ENCODE measurements around the gene TMEM204. TPM values are rescaled to one million over a fixed set of nuclear protein-coding genes. Genes with fewer than 3 reads are reported as not detected.

The TMEM204 gene
- total RNA-seq, 1 experiment from 2014 or later: not detected

DNA sequence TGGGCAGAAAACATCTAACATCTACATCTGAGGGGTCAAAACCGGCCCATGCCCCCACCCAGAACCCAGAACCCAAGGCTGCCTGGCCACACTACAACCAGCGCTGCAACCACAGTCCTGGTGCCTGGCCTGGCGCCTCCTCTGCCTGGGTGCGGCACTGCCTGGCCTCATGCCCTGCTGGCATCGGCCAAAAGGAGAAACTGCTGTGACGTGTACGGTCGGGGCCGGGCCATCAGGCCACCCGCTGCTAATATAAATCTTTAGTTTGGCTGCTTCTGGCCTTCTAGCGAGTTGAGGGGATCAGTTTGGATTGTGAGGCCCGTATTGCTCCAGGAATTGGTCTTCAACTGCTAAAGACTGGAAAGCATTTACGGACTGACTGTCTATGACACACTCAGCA is 22.8 kb downstream of the TMEM204 start:
- no peak for DNase-seq (ENCODE audit: low read depth)

DNA sequence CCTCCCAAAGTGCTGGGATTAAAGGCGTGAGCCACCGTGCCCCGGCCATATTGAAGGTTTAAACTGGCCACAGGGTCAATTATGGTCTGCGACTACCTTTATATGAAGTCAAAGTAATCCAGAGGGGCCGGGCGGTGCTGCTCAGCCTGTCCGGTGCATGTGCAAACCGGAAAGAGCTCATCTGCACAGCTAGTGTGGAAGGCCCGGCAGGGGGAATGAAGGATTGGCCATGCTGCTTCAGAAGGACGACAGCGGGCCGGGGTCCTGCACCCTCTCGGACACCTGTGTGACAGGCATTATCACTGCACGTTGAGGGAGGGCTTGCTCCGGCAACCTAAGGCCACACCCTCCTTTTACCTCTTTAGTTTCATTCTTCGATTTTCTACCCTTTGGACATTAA is 23.6 kb downstream of the TMEM204 start:
- no peak for DNase-seq (ENCODE audit: low read depth)

DNA sequence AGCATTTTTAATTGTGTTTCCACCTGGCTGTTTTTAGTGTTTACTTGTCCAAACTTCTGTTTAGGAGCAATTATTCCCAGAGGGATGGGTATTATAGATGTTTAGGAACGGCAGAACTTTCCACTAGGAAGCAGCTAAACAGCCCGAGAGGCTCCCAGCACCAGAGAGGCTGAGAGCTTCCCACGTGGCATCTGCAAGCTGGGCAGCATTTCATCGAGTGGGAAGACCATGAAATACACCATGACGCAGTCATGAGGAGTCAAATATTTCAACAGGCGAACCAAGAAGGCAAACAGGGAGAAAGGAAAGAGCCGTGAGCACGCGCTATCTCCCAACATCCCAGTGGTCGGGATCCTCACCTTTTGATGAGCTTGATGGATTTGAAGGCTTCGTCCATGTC is 24.1 kb downstream of the TMEM204 start:
- DNase-seq (ENCODE audit: low read depth): no peak

DNA sequence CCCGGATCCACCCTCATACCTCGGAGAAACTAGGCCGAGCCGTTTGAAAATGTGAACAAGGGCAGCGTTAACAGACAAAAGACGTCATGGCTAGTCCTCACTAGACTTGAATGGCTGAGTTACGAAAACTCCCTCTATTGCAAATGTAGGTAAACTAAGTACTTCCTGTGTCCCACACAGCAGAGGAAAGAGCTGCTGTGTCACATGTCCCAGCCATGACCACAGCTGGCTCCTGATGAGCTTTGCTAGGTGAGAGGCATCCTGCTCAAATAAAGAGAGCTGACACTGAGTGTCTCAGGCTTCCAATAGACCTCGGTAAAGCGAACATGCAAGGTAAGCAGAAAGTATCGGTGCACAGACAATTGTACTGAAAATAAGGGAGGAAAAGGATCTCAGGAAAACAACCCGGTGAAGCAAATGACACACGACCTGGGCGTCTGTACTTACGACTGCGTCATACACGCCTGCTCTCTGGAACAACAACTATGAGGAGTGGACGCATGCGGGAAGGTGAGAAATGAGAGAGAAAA is 26.0 kb downstream of the TMEM204 start:
- DNase-seq (ENCODE audit: low read depth): no peak

DNA sequence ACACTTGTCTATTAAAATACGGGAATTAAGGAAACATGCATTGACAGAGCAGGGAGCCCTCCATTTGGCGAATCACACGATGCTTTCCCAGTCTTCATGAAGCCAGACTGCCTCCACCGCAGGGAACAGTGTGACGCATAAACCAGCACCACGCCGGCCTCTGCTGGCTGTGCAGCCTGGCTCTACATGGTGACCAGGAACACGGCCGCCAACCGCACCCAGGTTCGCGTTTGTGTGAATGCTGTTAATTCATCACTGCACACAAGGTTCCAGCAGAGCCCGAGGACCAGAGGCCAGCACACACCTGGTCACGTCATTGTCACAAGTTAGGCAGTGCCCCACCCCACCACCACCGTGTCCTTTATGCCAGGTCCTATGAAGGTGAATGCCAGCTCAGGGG is 26.7 kb downstream of the TMEM204 start:
- DNase-seq (ENCODE audit: low read depth): no peak

DNA sequence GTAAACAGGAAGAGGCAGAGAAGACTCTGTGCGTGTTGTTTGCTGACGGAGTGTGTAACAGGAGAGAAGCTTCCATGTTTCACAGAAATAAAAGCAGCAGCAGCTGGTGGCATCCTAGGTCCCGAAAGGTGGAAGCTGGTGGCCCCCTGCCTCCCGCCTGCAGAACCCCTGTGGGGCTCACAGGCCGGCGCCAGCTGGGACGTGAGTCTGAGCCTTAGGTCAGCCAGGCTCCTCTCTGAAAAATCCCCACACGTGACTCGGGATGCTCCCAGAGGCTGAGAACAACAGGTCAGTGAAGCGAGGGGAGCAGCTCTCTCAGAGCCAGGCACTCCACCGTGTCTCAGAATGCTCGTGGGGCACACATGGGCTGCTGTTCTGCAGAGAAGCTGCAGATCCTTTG is 27.4 kb downstream of the TMEM204 start:
- no peak for DNase-seq (ENCODE audit: low read depth)

DNA sequence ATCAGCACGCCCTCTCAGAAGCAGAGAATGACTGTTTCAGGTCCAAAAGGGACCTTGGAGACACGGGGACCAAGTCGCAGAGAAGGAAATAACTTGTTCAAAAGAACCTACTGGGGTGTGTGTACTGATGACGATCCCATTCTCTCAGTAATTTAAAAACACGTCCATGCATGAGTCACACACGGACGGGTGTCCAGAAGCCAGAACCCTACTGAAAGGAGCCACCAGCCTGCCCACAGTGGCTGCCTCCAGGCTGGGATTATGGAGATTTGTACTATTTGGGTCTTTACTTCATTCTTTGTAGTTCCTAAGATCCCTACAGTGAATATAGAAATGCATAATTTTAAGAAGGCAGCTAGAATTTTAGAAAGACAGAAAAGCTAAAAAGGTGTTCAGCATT is 27.8 kb downstream of the TMEM204 start:
- DNase-seq (ENCODE audit: low read depth): no peak

DNA sequence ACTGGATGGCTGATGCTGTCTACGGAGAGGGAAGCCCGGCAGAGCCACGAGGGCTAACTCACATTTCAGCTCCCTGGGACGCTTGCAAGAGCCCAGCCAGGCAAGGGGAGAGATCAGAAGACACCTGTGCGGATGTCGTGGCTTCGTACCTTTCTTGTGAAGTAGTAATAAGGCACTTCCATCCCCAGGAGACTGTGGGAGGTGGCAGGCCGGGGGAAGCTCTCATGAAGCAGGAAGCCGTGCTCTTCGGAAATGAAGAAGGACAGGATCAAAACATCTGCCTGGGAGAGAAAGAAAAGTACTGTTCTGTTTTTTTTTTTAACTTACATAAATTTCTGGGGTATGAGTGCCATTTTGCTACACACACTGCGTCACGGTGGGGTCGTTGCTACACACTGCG is 28.4 kb downstream of the TMEM204 start:
- DNase-seq (ENCODE audit: low read depth): no peak

DNA sequence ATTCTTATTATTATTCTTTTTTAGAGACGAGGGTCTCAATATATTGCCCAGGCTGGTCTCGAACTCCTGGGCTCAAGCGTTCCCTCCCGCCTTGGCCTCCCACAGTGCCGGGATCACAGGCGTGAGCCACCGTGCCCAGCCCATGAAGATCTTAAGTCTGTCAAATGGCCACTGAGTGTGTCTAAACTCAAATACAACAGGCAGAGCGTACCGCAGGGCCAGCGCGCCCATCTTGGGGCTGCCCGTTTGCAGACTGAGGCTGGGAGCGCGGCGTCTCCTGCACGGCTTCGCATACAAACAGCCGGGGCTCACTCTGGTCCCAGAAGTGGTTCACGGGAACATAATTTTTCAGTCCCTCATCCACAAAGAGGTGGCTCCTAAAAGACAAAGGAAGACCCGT is 30.3 kb downstream of the TMEM204 start:
- no peak for DNase-seq (ENCODE audit: low read depth)

DNA sequence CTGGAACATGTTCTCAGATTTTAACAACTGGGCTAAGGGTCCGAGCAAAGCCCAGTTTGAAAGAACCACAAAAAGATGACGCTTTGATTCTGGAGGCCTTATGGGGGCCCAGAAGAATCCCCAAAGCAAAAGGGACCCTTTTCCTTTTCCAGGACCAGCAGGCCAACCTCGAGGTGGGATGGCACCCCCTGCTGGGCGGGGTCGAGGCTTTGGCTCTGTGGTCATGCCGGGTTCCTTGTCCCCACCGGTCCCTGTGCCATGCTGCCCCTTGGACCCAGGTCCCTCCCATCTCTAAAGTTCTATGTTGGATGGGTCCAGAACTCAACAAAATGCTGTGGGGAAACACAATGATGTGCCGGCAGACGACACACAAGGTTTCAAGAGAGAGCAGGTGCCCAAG is 30.9 kb downstream of the TMEM204 start:
- DNase-seq (ENCODE audit: low read depth): no peak

DNA sequence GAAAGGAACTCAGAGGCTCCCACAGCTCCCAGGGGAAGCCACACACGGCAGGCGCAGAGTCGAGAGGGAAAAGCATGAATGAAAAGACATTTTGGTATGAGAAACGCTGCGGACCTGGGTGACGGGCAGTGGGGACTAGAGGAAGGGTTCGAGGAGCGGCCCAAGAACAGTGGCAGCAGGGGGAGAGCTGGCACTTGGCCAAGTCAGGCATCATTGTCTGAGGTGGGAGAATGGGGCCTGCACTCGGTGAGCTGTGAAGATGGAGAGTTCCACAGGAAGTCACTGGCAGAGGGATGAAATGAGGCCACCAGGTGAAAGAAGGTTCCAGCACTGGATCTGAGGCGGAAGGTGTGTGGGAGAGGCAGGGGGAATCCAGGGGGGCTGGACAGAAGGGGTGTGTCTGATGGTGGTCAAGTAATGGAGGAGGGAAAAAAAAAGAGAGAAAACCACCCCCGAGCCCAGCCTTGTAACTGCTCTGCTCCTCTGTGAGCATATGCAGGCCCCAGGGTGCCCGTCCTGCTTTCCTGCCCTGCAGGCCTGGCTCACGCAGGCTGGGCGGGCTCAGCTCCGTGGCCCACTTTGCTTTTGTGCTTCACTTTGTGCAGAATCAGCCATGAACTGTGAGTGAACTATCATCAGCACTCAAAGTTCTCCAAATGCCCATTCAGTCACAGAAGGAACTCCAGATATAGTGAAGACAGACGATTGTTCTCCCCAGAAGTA is 31.8 kb downstream of the TMEM204 start:
- no peak for DNase-seq (ENCODE audit: low read depth)

DNA sequence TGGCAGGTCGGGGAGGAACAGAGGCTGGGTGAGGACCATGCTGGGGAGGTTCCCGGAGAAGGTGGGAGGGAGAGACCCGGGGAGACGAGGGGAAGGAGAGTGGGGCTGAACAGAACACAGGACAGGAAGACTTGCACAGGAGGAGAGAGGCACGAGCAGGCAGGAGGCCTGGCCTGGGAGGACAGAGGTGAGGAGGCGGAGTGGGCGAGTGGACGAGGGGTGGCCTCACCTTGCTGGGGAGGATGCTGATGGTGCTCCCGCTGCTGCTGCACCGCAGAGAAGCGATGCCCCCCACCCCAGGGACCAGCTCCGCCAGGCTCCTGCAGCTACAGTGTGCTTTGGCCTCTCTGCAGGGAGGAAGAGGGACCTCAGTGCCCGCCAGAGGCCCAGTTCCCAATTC is 34.5 kb downstream of the TMEM204 start:
- no peak for DNase-seq (ENCODE audit: low read depth)

DNA sequence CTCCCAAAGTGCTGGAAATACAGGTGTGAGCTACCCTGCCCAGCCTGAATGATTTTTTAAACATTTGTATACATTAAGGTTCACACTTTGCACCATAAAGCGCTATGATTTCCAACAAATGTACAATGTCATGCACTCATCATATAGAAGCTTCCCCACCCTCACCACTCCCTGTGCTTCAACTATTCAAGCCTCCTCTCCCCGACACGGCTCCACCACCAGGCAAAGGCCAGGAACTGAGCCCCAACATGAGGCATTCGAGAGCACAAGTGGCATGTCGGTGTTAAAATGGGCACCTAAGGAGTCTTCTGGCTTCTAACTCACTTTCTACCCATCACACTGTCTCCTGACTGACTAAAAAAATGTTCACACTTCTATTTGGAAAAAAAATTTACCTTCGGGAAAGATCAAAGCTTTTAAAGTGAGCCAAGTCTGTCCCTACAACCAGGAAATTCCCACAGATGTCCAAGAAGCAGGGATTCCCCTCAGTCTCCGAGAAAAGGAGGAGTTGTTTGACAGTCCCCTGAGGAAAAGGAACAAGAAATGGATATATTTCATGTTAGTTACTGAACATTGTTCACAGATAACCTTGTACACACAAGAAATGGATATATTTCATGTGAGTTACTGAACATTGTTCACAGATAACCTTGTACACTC is 37.7 kb downstream of the TMEM204 start:
- DNase-seq (ENCODE audit: low read depth): no peak

DNA sequence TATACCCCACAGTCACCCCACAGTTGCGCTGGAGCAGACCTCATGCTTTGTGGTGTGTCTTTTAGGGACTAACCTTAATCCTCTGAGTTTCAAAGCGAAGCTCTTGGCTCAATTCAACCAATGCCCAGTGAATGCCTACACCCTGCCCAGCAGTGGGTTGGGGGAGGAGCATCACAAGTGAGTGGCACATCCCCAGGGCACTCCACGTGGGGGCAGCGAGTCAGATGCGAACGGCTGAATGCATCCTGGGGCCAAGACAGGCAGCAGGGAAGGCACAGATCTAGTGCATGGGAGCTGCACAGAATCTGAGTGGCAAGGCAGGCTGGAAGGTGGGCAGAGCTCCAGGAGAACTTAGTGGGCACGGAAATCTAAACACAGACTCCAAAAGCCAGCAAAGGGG is 39.2 kb downstream of the TMEM204 start:
- DNase-seq (ENCODE audit: low read depth): peak; percentile 11

DNA sequence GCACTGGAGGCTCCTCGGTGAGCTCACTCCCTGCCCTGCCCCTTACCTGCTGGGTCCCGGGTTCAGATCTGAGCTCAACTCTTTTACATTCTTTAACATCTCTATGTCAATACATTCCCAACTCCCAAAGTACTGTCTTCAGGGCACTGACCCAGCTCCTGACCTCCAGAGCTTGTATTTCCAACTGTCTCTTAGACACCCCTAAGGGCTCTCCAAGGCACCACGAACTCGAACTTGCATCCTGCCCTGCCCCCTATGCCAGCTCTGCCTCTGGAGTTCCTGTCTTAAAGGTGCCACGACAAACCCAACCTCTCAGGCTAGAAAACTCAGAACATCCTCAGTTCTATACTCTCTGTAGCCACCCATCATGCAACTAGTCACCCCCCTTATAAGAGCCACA is 39.8 kb downstream of the TMEM204 start:
- DNase-seq (ENCODE audit: low read depth): no peak

DNA sequence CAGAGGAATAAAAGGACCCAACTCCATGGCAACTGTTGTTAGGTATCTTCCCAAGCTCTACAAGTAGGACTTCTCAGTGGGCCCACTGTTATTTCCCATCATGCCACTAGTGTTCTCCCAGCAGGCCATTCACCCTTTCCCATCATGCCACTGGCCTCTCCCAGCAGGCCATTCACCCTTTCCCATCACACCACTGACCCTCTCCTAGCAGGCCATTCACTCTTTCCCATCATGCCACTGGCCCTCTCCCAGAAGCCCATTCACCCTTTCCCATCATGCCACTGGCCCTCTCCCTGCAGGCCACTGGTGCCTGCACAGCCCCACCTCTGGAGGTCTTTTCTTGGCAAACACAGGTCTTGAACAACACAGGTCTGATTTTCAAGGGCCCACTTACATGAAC is 42.1 kb downstream of the TMEM204 start:
- DNase-seq (ENCODE audit: low read depth): no peak

DNA sequence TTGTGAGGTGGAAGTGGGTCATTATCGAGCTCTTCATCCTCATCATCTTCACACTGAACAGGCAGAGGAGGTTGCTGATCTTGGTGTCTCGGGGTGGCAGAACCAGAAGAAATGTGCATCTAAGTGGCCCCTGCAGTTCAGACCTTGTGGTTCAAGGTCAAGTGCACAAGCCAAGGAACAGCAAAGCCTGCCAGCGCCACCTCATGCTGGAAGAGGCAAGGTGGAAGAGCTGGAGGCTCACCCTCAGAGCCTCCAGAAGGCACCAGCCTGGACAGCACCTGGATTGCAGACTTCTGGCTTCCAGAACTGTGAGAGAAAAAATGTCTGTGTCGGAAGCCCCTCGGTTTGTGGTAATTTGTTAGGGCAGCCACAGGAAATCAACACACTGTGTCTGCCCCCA is 45.7 kb downstream of the TMEM204 start:
- DNase-seq (ENCODE audit: low read depth): no peak

DNA sequence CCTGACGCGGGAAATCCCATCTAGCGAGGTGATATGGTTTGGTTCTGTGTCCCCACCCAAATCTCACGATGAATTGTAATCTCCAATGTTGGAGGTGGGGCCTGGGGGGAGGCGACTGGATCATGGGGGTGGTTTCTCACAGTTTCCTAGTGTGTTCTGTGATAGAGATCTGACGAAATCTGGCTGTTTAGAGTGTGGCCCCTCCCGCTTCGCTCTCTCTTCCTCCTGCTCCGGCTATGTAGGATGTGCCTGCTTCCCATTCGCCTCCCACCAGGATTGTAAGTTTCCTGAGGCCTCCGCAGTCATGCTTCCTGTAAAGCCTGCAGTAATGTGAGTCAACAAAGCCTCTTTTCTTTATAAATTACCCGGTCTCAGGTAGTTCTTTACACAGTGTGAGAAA is 46.8 kb downstream of the TMEM204 start:
- no peak for DNase-seq (ENCODE audit: low read depth)

DNA sequence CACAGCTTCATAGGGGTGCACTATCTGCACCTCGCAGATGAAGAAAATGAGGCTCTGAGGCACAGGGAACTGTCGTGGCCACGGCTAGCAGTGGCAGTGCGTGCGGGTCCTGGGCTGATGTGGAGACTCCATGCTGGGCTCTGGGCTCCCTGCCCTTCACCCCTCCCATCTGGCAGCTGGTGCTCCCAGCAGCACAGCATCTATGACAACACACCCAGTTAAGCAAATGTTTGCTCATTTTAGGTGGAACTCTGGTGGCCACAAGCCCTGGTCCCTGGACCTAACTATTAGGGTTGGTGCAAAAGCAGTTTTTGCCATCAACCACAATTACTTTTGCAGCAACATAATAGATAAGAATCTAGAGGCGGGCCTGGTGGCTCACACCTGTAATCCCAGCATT is 47.5 kb downstream of the TMEM204 start:
- no peak for DNase-seq (ENCODE audit: low read depth)

DNA sequence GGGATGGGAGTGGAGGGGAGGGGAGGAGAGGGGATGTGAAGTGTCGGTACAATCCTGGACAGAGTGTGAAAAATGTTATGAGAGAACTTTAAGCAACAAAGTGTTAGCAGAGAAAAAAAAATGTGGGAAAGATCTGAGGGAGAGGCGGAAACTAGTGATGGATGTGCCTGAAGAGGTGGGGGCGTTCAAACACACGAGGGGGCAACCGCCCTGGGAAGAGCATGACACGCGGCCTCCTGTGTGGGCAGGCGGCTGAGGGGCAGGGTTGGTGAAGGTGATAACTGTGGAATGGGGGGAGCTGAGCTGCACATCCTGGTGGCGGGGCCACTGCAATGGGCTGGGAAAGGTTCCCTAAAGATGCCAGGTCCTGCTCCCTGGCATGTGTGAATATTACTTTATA is 48.3 kb downstream of the TMEM204 start:
- DNase-seq (ENCODE audit: low read depth): no peak

DNA sequence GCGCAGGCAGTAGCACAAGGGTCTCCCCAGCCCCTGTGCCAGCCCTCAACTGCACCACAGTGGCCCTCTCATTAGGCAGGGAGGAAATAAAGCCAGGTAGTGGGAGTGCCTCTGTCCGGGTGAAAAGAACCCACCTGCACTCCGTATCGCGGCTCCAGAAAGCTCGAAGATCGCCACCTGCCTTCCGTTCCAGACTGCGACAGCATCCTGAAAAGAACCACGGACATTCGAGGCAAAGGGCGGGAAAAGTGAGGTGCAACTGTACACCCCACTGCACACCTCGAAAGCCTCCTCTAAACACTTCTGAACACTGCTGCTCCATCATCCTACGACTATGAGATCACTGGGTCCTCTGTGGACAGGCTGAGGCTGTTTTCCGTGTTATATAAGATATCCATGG is 49.7 kb downstream of the TMEM204 start:
- DNase-seq (ENCODE audit: low read depth): no peak

DNA sequence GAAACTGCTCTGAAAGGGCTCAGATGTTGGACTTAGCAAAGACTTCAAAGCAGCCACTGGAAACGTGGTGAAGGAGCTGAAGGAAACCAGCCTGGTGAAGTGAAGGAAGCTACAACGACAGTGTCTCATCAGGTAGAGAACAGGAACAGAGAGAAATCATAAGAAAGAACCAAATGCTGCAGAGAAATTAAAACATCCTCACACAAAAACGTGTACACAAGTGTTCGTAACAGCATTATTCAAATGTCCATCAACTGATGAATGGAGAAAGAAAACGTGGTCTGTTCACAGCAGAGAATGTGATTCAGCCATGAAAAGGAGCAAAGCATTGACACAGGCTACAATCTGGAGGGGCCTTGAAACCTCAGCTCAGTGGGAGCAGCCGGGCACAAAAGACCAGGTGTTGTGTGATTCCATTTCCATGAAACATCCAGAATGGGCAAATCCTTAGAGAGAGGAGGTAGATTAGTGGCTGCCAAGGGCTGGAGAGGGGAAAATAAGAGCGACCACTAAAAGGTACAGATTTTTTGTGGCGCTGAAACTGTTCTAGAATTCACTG is 51.5 kb downstream of the TMEM204 start:
- no peak for DNase-seq (ENCODE audit: low read depth)

DNA sequence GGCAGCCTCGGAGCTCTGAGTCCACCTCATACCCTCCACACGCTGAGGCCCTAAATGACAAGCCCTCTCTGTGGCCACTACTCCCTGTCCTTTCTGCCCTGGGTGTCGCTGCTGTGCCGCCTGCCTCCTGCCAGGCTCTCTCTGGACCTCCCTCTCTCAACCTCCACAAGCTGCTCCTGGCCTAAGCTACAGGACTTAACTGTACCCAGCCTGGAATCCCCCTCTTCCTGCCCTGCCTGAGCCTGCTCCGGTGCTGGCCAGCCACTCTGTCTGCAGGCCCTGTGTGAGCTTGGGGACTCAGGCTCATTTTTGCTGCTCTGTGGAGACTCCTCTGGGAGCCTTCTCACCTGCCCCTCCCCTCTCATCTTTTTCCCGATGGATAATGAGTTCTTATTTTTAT is 56.9 kb downstream of the TMEM204 start:
- no peak for DNase-seq (ENCODE audit: low read depth)
